Lung (tissue), 12 donors: ENCODE data around the gene INPP4B. TPM values are rescaled to one million over a fixed set of nuclear protein-coding genes. Genes with fewer than 3 reads are reported as not detected.

Experiments
- ATAC-seq: fragments of 200-7000 bp; cut with Tn5 transposase; one replicate; pipeline ENCODE4 v1.9.1; 2020; ENCODE audit warnings: moderate number of reproducible peaks; ENCODE audit not compliant: insufficient read depth, low FRiP score
- DNase-seq, 3 donors: peaks; one replicate each; pipeline ENCODE4 v3.0.0-alpha.2; 2013 to 2017
- H3K27ac ChIP-seq, 2 donors: one replicate each; pipeline ENCODE4 v1.5.1; 2013; ENCODE audit warnings: mild to moderate bottlenecking in 2 of 2, moderate library complexity in 2 of 2, control low read depth in 1 of 2, inconsistent platforms in 1 of 2, low read depth in 1 of 2, low read length in 1 of 2
- H3K27me3 ChIP-seq, 3 donors: one replicate each; pipeline ENCODE4 v1.5.1; 2013; ENCODE audit warnings: low read length in 2 of 3; ENCODE audit not compliant: control insufficient read depth in 3 of 3, insufficient read depth in 3 of 3
- H3K36me3 ChIP-seq, 4 donors: one replicate each; pipeline ENCODE4 v1.5.1; 2013; ENCODE audit warnings: low read length in 4 of 4, mild to moderate bottlenecking in 1 of 4, moderate library complexity in 1 of 4; ENCODE audit not compliant: control insufficient read depth in 4 of 4, insufficient read depth in 4 of 4
- H3K4me1 ChIP-seq, 5 donors: one replicate each; pipeline ENCODE4 v1.5.1; 2013; ENCODE audit warnings: low read length in 5 of 5, mild to moderate bottlenecking in 2 of 5, moderate library complexity in 1 of 5; ENCODE audit not compliant: control insufficient read depth in 5 of 5, insufficient read depth in 5 of 5
- H3K4me3 ChIP-seq: one replicate; pipeline ENCODE4 v1.5.1; 2013; ENCODE audit warnings: mild to moderate bottlenecking, control low read depth, moderate library complexity
- H3K9ac ChIP-seq, 2 donors: one replicate each; pipeline ENCODE4 v1.5.1; 2013; ENCODE audit warnings: low read length in 2 of 2, control low read depth in 1 of 2; ENCODE audit not compliant: insufficient read depth in 1 of 2
- H3K9me3 ChIP-seq, 4 donors: one replicate each; pipeline ENCODE4 v1.5.1; 2013; ENCODE audit warnings: low read length in 3 of 4, mild to moderate bottlenecking in 1 of 4, moderate library complexity in 1 of 4; ENCODE audit not compliant: control insufficient read depth in 4 of 4, insufficient read depth in 3 of 4
- CTCF ChIP-seq: IDR thresholded peaks from 2 replicates; pipeline ENCODE4 v1.5.1; 2012; ENCODE audit warnings: mild to moderate bottlenecking; ENCODE audit errors: control extremely low read depth, extremely low read depth
- WGBS, 2 donors: extraction: QIAGEN DNeasy Blood & Tissue Kit; methylation state at CpG; one replicate each; pipeline ENCODE4 v1.1.7; 2013; 5-methylcytosine and 5-hydroxymethylcytosine counted together
- polyA plus RNA-seq, 2 donors: library from polyadenylated mRNA; stranded (reverse); fragments of 200-250 nt; gene quantifications; one replicate each; pipeline ENCODE4 v1.2.1, GENCODE V29; 2013
- total RNA-seq, 2 donors: library from RNA; depleted of rRNA in 1 of 2; stranded (reverse); fragments of >200 nt in 1 of 2; gene quantifications; one replicate each; pipeline ENCODE4 v1.2.1, GENCODE V29; 2014 to 2021
- donor health status: control.
- donor health status: control.
- donor health status: Bipolar disorder and iron deficiency.
- donor health status: healthy.
- donor health status: DM: yes; HTN: yes; CAD: no.

The INPP4B gene
- total and polyA plus RNA-seq, 4 donors, result 2.4 to 32.6 (median 5.6) TPM

GRCh38 chr4:142544039-142544438 lies 302.1 kb downstream of the INPP4B start:
- ATAC-seq (no peak), DNase-seq (no peak)
- WGBS, 2 donors, result 89 to 95% methylated on average over 1 of the region's 1 CpG
- H3K36me3 ChIP-seq, result no peaks in the 10 kb centered on the region
- H3K27ac ChIP-seq, result no peak overlapping the region
- no peak overlapping the region for H3K4me3 ChIP-seq
- no peak overlapping the region for H3K9ac ChIP-seq
- H3K27me3 ChIP-seq, result no peaks in the 10 kb centered on the region
- peaks cover 0 to 2% (median 0%) of the 10 kb centered on the region in 4 donors for H3K9me3 ChIP-seq
- peaks cover 0 to 6% (median 0%) of the 10 kb centered on the region in 5 donors for H3K4me1 ChIP-seq
- no peak for TF ChIP-seq CTCF

DNA sequence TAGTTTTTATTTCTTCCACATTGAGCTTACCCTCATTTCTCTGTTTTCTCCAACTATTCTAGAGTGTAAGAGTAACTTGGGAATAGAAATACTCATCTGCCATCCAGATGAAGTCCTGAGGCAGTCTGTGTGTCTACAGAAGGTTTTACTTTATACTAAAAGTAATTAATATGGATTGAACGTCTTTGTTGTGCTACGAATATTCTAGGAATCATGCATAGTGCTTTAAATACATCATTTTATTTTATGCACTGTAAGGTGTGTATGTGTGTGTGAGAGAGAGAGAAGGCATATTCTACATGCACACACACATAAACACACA lies 305.7 kb downstream of the INPP4B start:
- Histone ChIP-seq H3K36me3 (no peaks in the 10 kb centered on the region), H3K9ac (no peak overlapping the region), H3K27ac (no peak overlapping the region), H3K4me3 (no peak overlapping the region), H3K9me3 (peaks cover 0 to 2% (median 0%) of the 10 kb centered on the region in 4 donors), H3K27me3 (no peaks in the 10 kb centered on the region), H3K4me1 (peaks cover 0 to 6% (median 0%) of the 10 kb centered on the region in 5 donors)
- DNase-seq (no peak), ATAC-seq (no peak)
- TF ChIP-seq CTCF, result no peak
- WGBS, 2 donors, result 74 to 89% methylated on average over 2 of the region's 2 CpGs

- Histone ChIP-seq H3K27me3 (no peaks in the 10 kb centered on the region), H3K27ac (no peak overlapping the region), H3K36me3 (no peaks in the 10 kb centered on the region), H3K9ac (no peak overlapping the region), H3K9me3 (peaks cover 0 to 2% (median 0%) of the 10 kb centered on the region in 4 donors), H3K4me3 (no peak overlapping the region), H3K4me1 (peaks cover 0 to 6% (median 0%) of the 10 kb centered on the region in 5 donors)
- ATAC-seq, result no peak
- TF ChIP-seq CTCF, result no peak
- WGBS, 2 donors, result 18 to 20% methylated on average over 3 of the region's 3 CpGs
- DNase-seq, result no peak
These were observed 306.2 kb downstream of the INPP4B start for GRCh38 chr4:142539796-142540482.

DNA sequence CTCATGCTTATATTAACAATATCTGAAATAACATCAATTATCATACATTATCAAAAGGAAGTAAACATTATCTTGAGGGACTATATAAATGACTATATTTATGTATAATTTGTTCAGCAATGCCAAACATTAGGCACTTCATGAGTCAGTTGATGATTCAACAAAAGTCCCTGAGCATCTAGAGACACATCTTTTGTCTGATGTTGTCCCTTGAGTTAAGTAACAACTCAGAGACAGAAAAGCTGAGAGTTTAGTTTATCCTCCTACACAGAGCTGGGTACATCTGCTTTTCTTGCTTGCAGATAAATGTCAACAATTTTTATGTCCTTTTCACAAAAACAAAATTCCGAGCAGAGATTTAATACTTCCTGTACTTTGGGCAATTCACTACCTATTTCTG lies 311.1 kb downstream of the INPP4B start:
- H3K36me3 ChIP-seq, result no peaks in the 10 kb centered on the region
- ATAC-seq (no peak), DNase-seq (no peak)
- H3K4me1 ChIP-seq, result no peaks in the 10 kb centered on the region
- 76 to 97% methylated on average over 1 of the region's 1 CpG for WGBS, 2 donors
- no peak overlapping the region for H3K4me3 ChIP-seq
- no peak for TF ChIP-seq CTCF
- H3K9me3 ChIP-seq, result no peaks in the 10 kb centered on the region
- no peak overlapping the region for H3K27ac ChIP-seq
- no peak overlapping the region for H3K9ac ChIP-seq
- H3K27me3 ChIP-seq, result no peaks in the 10 kb centered on the region
